ENCODE data around the gene PXMP2.

The PXMP2 gene

DNA sequence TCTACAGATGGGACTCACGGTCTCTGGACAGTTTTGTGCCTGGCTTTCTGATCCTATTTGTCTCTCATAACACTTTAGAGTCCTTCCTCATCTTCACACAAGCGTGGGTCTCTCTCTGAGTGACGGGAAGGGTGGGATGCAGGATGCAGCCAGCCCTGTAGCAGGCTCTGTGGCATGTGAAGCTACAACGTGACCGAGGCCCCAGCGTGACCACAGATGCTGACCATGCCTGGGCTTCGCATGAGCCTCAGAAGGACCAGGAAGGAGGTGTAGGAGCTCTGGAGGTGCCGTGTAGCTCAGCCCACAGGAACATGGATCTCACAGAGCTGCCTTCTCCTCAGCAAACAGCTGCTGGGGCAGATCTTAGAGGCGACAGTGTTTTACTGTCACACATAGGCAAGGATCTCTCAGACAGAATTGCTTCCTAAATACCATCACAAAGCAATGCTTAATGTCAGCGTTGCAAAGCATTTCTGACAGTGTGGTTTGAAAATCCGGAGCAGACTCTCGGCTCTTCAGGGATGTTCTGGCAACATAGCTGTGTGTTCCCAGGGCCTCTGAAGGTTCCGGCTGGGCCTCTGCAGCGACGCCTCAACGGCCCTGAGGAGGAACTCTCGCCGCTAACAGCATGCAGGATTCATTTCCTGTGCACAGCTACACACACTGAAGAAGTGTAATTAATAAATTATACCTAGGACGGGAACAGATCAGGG lies 52.4 kb downstream of the PXMP2 start:
- Histone ChIP-seq H3K9ac (ENCODE audit: low read length) (no peak overlapping the region), H2AK5ac (ENCODE audit: low read length) (no peak overlapping the region), H2BK5ac (ENCODE audit: low read length) (no peak overlapping the region), H3K56ac (ENCODE audit: low read length) (no peak overlapping the region), H3K4me3 (ENCODE audit: low read length) (no peak overlapping the region), H3K4me2 (ENCODE audit: low read length) (no peak overlapping the region), H2BK15ac (replicated peaks; ENCODE audit: low read depth) (no peak overlapping the region), H3K79me2 (ENCODE audit: control insufficient read depth, insufficient read depth, low read length) (peaks cover 15% of the 10 kb centered on the region), H3K18ac (ENCODE audit: low read length) (no peak overlapping the region), H3K27me3 (ENCODE audit: insufficient read depth, low read length, poor library complexity) (no peaks in the 10 kb centered on the region), H2BK120ac (ENCODE audit: low read depth, low read length) (no peak overlapping the region), H3K4ac (ENCODE audit: low read depth, low read length) (no peak overlapping the region), H3K23ac (ENCODE audit: low read length) (no peak overlapping the region), H3K4me1 (ENCODE audit: control insufficient read depth, low read depth, low read length) (no peaks in the 10 kb centered on the region), H4K5ac (ENCODE audit: low read length) (no peak overlapping the region), H3K36me3 (ENCODE audit: control insufficient read depth, insufficient read depth, low read length) (peaks cover 40% of the 10 kb centered on the region), H3K27ac (ENCODE audit: low read depth, low read length) (no peak overlapping the region), H3K79me1 (ENCODE audit: low read length) (peaks cover 19% of the 10 kb centered on the region), H4K8ac (ENCODE audit: low read depth, low read length) (no peak overlapping the region)
- no CpG with 5 or more reads among the region's 19 CpGs for WGBS (ENCODE audit: extremely low coverage, insufficient coverage, low lambda C conversion rate)
- no peak for DNase-seq

DNA sequence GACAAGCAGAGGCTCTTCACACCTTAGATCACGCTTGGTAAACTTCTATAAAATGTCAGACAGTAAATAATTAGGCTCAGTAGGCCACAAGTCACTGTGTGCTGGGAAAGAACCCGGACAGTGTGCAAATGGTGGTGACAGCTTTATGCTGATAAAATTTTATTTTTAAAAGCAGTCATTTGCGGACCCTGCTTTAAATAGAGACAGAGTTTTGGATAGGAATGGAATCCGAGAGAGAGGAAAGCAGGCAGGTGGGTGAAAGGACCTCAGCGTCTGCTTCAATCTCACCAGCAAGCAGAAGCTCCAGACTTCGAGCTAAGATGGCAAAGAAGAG lies 52.9 kb downstream of the PXMP2 start:
- Histone ChIP-seq H3K79me2 (ENCODE audit: control insufficient read depth, insufficient read depth, low read length) (peaks cover 18% of the 10 kb centered on the region), H3K36me3 (ENCODE audit: control insufficient read depth, insufficient read depth, low read length) (peaks cover 41% of the 10 kb centered on the region), H4K8ac (ENCODE audit: low read depth, low read length) (no peak overlapping the region), H2BK120ac (ENCODE audit: low read depth, low read length) (no peak overlapping the region), H3K79me1 (ENCODE audit: low read length) (peaks cover 22% of the 10 kb centered on the region), H3K4ac (ENCODE audit: low read depth, low read length) (no peak overlapping the region), H3K23ac (ENCODE audit: low read length) (no peak overlapping the region), H3K27ac (ENCODE audit: low read depth, low read length) (no peak overlapping the region), H2BK15ac (replicated peaks; ENCODE audit: low read depth) (no peak overlapping the region), H3K4me2 (ENCODE audit: low read length) (no peak overlapping the region), H3K27me3 (ENCODE audit: insufficient read depth, low read length, poor library complexity) (no peaks in the 10 kb centered on the region), H4K5ac (ENCODE audit: low read length) (no peak overlapping the region), H3K9ac (ENCODE audit: low read length) (no peak overlapping the region), H2AK5ac (ENCODE audit: low read length) (no peak overlapping the region), H3K56ac (ENCODE audit: low read length) (no peak overlapping the region), H3K4me3 (ENCODE audit: low read length) (no peak overlapping the region), H2BK5ac (ENCODE audit: low read length) (no peak overlapping the region), H3K4me1 (ENCODE audit: control insufficient read depth, low read depth, low read length) (no peaks in the 10 kb centered on the region), H3K18ac (ENCODE audit: low read length) (no peak overlapping the region)
- whole genome bisulfite sequencing (ENCODE audit: extremely low coverage, insufficient coverage, low lambda C conversion rate) = no CpG with 5 or more reads among the region's 6 CpGs
- no peak for DNase-seq

DNA sequence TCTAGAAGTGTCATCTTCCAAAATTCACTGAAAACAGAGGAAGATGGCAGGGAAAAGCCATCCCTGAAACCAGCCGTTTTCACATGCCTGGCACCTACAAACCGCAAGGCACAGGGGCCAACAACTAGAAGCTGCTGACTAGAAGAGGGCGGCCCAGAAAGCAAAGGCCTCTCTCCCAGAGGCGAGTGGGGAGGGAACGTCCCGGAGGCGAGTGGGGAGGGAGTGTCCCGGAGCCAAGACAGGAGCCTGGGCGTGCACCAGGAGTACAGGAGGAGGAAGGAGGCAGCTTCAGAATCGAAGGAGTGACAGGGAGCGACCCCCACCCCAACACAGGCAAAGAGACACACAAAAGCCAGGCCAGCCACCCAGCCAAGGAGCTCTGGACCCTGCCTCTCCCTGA lies 53.3 kb downstream of the PXMP2 start:
- Histone ChIP-seq H3K4me3 (ENCODE audit: low read length) (no peak overlapping the region), H3K4me2 (ENCODE audit: low read length) (no peak overlapping the region), H2BK5ac (ENCODE audit: low read length) (no peak overlapping the region), H2AK5ac (ENCODE audit: low read length) (no peak overlapping the region), H2BK15ac (replicated peaks; ENCODE audit: low read depth) (no peak overlapping the region), H3K56ac (ENCODE audit: low read length) (no peak overlapping the region), H3K4me1 (ENCODE audit: control insufficient read depth, low read depth, low read length) (no peaks in the 10 kb centered on the region), H2BK120ac (ENCODE audit: low read depth, low read length) (no peak overlapping the region), H3K79me2 (ENCODE audit: control insufficient read depth, insufficient read depth, low read length) (peaks cover 19% of the 10 kb centered on the region), H3K23ac (ENCODE audit: low read length) (no peak overlapping the region), H3K4ac (ENCODE audit: low read depth, low read length) (no peak overlapping the region), H3K27ac (ENCODE audit: low read depth, low read length) (no peak overlapping the region), H3K36me3 (ENCODE audit: control insufficient read depth, insufficient read depth, low read length) (peaks cover 42% of the 10 kb centered on the region), H3K79me1 (ENCODE audit: low read length) (peaks cover 26% of the 10 kb centered on the region), H4K5ac (ENCODE audit: low read length) (no peak overlapping the region), H3K18ac (ENCODE audit: low read length) (no peak overlapping the region), H4K8ac (ENCODE audit: low read depth, low read length) (no peak overlapping the region), H3K27me3 (ENCODE audit: insufficient read depth, low read length, poor library complexity) (no peaks in the 10 kb centered on the region), H3K9ac (ENCODE audit: low read length) (no peak overlapping the region)
- no CpG with 5 or more reads among the region's 11 CpGs for WGBS (ENCODE audit: extremely low coverage, insufficient coverage, low lambda C conversion rate)
- DNase-seq = no peak

DNA sequence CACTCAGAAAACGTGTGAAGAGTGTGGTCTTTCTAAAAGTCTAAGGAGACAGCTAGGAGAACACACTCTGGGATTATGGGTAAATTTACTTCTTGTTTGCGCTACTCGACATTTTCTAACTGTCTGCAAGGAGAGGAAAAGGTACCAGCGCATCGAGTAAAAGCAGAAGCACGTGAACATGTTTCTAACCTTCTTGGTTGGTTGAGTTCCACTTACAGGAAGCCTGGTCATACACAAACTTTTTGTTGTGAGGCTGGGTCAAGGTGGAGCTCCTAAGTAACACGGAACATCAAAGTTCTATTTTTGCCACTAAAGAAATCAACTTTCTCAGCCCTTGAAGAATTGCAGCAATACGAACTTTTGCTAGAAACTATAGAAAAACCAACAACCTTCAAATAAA lies 54.2 kb downstream of the PXMP2 start:
- Histone ChIP-seq H3K18ac (ENCODE audit: low read length) (no peak overlapping the region), H4K8ac (ENCODE audit: low read depth, low read length) (no peak overlapping the region), H4K5ac (ENCODE audit: low read length) (no peak overlapping the region), H2BK5ac (ENCODE audit: low read length) (no peak overlapping the region), H3K79me2 (ENCODE audit: control insufficient read depth, insufficient read depth, low read length) (peaks cover 19% of the 10 kb centered on the region), H3K4me3 (ENCODE audit: low read length) (no peak overlapping the region), H3K4me2 (ENCODE audit: low read length) (no peak overlapping the region), H3K79me1 (ENCODE audit: low read length) (peaks cover 26% of the 10 kb centered on the region), H3K9ac (ENCODE audit: low read length) (no peak overlapping the region), H3K56ac (ENCODE audit: low read length) (no peak overlapping the region), H3K4me1 (ENCODE audit: control insufficient read depth, low read depth, low read length) (no peaks in the 10 kb centered on the region), H3K27me3 (ENCODE audit: insufficient read depth, low read length, poor library complexity) (no peaks in the 10 kb centered on the region), H3K23ac (ENCODE audit: low read length) (no peak overlapping the region), H3K36me3 (ENCODE audit: control insufficient read depth, insufficient read depth, low read length) (peaks cover 40% of the 10 kb centered on the region), H3K4ac (ENCODE audit: low read depth, low read length) (no peak overlapping the region), H3K27ac (ENCODE audit: low read depth, low read length) (no peak overlapping the region), H2BK15ac (replicated peaks; ENCODE audit: low read depth) (no peak overlapping the region), H2BK120ac (ENCODE audit: low read depth, low read length) (no peak overlapping the region), H2AK5ac (ENCODE audit: low read length) (no peak overlapping the region)
- no CpG with 5 or more reads among the region's 8 CpGs for WGBS (ENCODE audit: extremely low coverage, insufficient coverage, low lambda C conversion rate)
- no peak for DNase-seq

DNA sequence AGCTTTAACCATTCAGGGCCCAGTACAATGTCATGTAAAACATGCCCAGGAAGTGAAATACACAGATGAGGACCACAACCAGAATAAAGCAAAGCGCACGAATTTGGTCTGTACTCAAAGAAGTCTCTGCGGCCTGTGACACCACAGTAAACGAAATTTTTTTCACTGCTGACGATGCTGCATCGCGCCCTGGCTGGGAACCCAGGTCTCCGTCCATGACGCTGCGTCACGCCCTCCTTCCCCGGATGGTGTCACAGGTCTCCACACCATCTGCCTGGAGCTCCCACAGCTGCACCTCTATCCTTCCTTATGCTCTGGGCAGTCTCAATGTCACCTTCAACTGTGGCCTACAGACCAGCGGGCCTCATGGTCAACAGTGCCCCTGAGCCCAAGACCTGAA lies 56.4 kb downstream of the PXMP2 start:
- no peak for DNase-seq
- no peak overlapping the region for H3K27ac ChIP-seq (ENCODE audit: low read depth, low read length)
- no peak overlapping the region for H2BK120ac ChIP-seq (ENCODE audit: low read depth, low read length)

DNA sequence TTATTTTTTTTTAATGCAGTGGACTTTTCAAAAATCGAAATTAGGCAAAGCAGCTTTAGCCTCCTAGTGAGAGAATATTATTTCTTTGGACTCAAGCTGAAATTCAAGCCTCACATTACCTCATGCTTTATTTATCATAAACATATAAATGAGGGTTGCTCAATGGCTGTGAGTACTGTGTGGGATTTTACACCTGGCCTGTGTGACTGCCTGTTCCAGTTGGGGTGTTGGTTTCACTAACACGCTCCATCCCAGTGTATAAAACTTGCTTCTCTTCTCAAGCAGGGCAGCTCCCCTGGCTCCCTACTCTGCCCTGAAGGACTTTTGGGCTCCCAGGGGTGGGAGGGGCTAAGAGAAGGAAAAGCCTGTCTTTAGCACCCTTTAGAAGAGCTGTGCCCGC lies 59.2 kb downstream of the PXMP2 start:
- Histone ChIP-seq H4K5ac (ENCODE audit: low read length) (no peak overlapping the region), H3K18ac (ENCODE audit: low read length) (no peak overlapping the region), H3K27me3 (ENCODE audit: insufficient read depth, low read length, poor library complexity) (no peaks in the 10 kb centered on the region), H2BK120ac (ENCODE audit: low read depth, low read length) (no peak overlapping the region), H3K4me3 (ENCODE audit: low read length) (no peak overlapping the region), H3K4me2 (ENCODE audit: low read length) (no peak overlapping the region), H3K9ac (ENCODE audit: low read length) (no peak overlapping the region), H2AK5ac (ENCODE audit: low read length) (no peak overlapping the region), H3K56ac (ENCODE audit: low read length) (no peak overlapping the region), H3K79me2 (ENCODE audit: control insufficient read depth, insufficient read depth, low read length) (peaks cover 19% of the 10 kb centered on the region), H3K79me1 (ENCODE audit: low read length) (peaks cover 23% of the 10 kb centered on the region), H2BK5ac (ENCODE audit: low read length) (no peak overlapping the region), H3K23ac (ENCODE audit: low read length) (no peak overlapping the region), H4K8ac (ENCODE audit: low read depth, low read length) (no peak overlapping the region), H3K27ac (ENCODE audit: low read depth, low read length) (no peak overlapping the region), H3K4me1 (ENCODE audit: control insufficient read depth, low read depth, low read length) (no peaks in the 10 kb centered on the region), H2BK15ac (replicated peaks; ENCODE audit: low read depth) (no peak overlapping the region), H3K4ac (ENCODE audit: low read depth, low read length) (no peak overlapping the region), H3K36me3 (ENCODE audit: control insufficient read depth, insufficient read depth, low read length) (peaks cover 42% of the 10 kb centered on the region)
- DNase-seq = no peak
- WGBS (ENCODE audit: extremely low coverage, insufficient coverage, low lambda C conversion rate) = no CpG with 5 or more reads among the region's 3 CpGs

More for the DNA sequence above, 56.4 kb downstream of the PXMP2 start:
- peaks cover 19% of the 10 kb centered on the region for H3K79me2 ChIP-seq (ENCODE audit: control insufficient read depth, insufficient read depth, low read length)
- no CpG with 5 or more reads among the region's 13 CpGs for WGBS (ENCODE audit: extremely low coverage, insufficient coverage, low lambda C conversion rate)
- H3K79me1 ChIP-seq (ENCODE audit: low read length) = peaks cover 26% of the 10 kb centered on the region
- no peak overlapping the region for H3K18ac ChIP-seq (ENCODE audit: low read length)
- H3K4me2 ChIP-seq (ENCODE audit: low read length) = no peak overlapping the region
- no peak overlapping the region for H3K4ac ChIP-seq (ENCODE audit: low read depth, low read length)
- H4K5ac ChIP-seq (ENCODE audit: low read length) = no peak overlapping the region
- H2BK15ac ChIP-seq (replicated peaks; ENCODE audit: low read depth) = no peak overlapping the region
- H2BK5ac ChIP-seq (ENCODE audit: low read length) = no peak overlapping the region
- no peak overlapping the region for H3K4me3 ChIP-seq (ENCODE audit: low read length)
- H4K8ac ChIP-seq (ENCODE audit: low read depth, low read length) = no peak overlapping the region
- peaks cover 48% of the 10 kb centered on the region for H3K36me3 ChIP-seq (ENCODE audit: control insufficient read depth, insufficient read depth, low read length)
- no peak overlapping the region for H3K23ac ChIP-seq (ENCODE audit: low read length)
- no peaks in the 10 kb centered on the region for H3K4me1 ChIP-seq (ENCODE audit: control insufficient read depth, low read depth, low read length)
- H3K27me3 ChIP-seq (ENCODE audit: insufficient read depth, low read length, poor library complexity) = no peaks in the 10 kb centered on the region
- no peak overlapping the region for H3K9ac ChIP-seq (ENCODE audit: low read length)
- no peak overlapping the region for H2AK5ac ChIP-seq (ENCODE audit: low read length)
- H3K56ac ChIP-seq (ENCODE audit: low read length) = no peak overlapping the region

Data from mesendoderm (in vitro differentiated cells).